Caco-2 (cell line): ENCODE data around the gene DMAC2L. TPM values are rescaled to one million over a fixed set of nuclear protein-coding genes. Genes with fewer than 3 reads are reported as not detected.
A peak's percentile ranks its signal among the peaks of the same experiment; 100 is the strongest.

Experiments used
- BruUV-seq: library from RNA; stranded (reverse); fragments of 400-500 nt; replicated peaks from 2 replicates; lab custom pipeline; 2021; lab: Mats Ljungman, UMichigan
- CTCF ChIA-PET: fragments of 300-600 bp; sonication (Branson Sonifier 250); formaldehyde crosslinking; loops from one replicate; lab custom pipeline; 2022; ENCODE audit warnings: antibody characterized with exemption; lab: Charles Lee
- POLR2A ChIA-PET: fragments of 300-600 bp; sonication (Branson Sonifier 250); formaldehyde crosslinking; loops from one replicate; lab custom pipeline; 2022; ENCODE audit warnings: antibody characterized with exemption; lab: Charles Lee
- DNase-seq, 2 experiments: peaks; one replicate each; pipeline versions ENCODE4 v3.0.0 to v3.0.0-alpha.2; 2020 to 2022
- H3K27me3 ChIP-seq: replicated peaks from 2 replicates; pipeline ENCODE4 v1.6.0; 2011; ENCODE audit warnings: low read length; ENCODE audit not compliant: control insufficient read depth, insufficient read depth
- H3K36me3 ChIP-seq: 2 replicates; pipeline ENCODE4 v1.5.1; 2011; ENCODE audit warnings: low read length; ENCODE audit not compliant: control insufficient read depth, insufficient read depth
- H3K4me1 ChIP-seq: fragments of 250-450 bp; sonication (Bioruptor Pico); 2 replicates; pipeline ENCODE4 v1.5.1; 2020; ENCODE audit warnings: mild to moderate bottlenecking
- H3K4me3 ChIP-seq: 2 replicates; pipeline ENCODE4 v1.5.1; 2011; ENCODE audit warnings: low read depth, mild to moderate bottlenecking, control low read depth, low read length
- H3K9me3 ChIP-seq: fragments of 250-450 bp; sonication (Bioruptor Pico); 2 replicates; pipeline ENCODE4 v1.5.1; 2020; ENCODE audit warnings: mild to moderate bottlenecking, moderate library complexity
- H3K27ac Mint-ChIP-seq: one replicate; pipeline ENCODE4 v1.8.0; 2022; ENCODE audit warnings: mixed read lengths; ENCODE audit not compliant: unreplicated experiment
- H3K27me3 Mint-ChIP-seq: one replicate; pipeline ENCODE4 v1.8.0; 2022; ENCODE audit warnings: mixed read lengths; ENCODE audit not compliant: insufficient read depth, unreplicated experiment
- H3K36me3 Mint-ChIP-seq: one replicate; pipeline ENCODE4 v1.8.0; 2022; ENCODE audit warnings: mild to moderate bottlenecking, mixed read lengths; ENCODE audit not compliant: insufficient read depth, unreplicated experiment
- H3K4me1 Mint-ChIP-seq: one replicate; pipeline ENCODE4 v1.8.0; 2022; ENCODE audit warnings: low read depth, mixed read lengths; ENCODE audit not compliant: unreplicated experiment
- H3K4me3 Mint-ChIP-seq: one replicate; pipeline ENCODE4 v1.8.0; 2022; ENCODE audit warnings: mild to moderate bottlenecking, moderate library complexity, mixed read lengths; ENCODE audit not compliant: unreplicated experiment
- H3K9me3 Mint-ChIP-seq: one replicate; pipeline ENCODE4 v1.8.0; 2022; ENCODE audit warnings: mixed read lengths; ENCODE audit not compliant: unreplicated experiment
- intact Hi-C: fragments of 100-400 bp; cut with micrococcal nuclease; formaldehyde crosslinking; loops from one replicate; pipeline ENCODE4 v1.10.0; 2022; ENCODE audit not compliant: unreplicated experiment
- total RNA-seq: library from RNA; stranded (reverse); gene quantifications from 2 replicates; pipeline ENCODE4 v1.2.3, GENCODE V29; 2022
- TF ChIP-seq, protein P1 (sequence below), 2 experiments: fragments of 200-600 bp in 1 of 2; IDR thresholded peaks; 1 replicate in 1 of 2; 2 replicates in 1 of 2; pipeline versions ENCODE4 v1.5.1 to v1.8.0; 2011 to 2022; ENCODE audit warnings: antibody characterized with exemption in 1 of 2, control low read depth in 1 of 2, inconsistent platforms in 1 of 2, low read depth in 1 of 2, low read length in 1 of 2, mild to moderate bottlenecking in 1 of 2, moderate library complexity in 1 of 2; ENCODE audit not compliant: insufficient read depth in 1 of 2, severe bottlenecking in 1 of 2, unreplicated experiment in 1 of 2

The DMAC2L gene
- total RNA-seq, 1 experiment from 2014 or later = 27.6 TPM

DNA sequence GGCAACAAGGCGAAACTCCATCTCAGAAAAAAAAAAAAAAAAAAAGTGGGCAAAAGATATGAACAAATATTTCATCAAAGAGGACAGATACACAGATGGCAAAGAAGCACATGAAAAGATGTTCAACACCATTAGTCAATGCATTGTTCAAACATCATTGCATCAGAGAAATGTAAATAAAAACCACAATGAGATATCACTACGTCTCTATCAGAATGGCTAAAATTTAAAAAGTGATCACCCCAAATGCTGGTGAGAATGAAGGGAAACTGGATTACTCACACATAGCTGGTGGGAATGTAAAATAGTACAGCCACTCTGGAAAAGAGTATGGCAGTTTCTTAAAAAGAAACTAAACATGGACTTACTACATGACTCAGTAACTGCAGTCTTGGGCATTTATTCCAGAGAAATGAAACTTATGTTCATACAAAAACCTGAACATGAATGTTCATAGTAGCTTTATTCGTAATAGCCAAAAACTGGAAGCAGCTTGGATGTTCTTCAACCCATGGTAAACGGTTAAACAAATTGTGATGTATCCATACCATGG is 3.7 kb upstream of the DMAC2L start:
- H3K4me1 Mint-ChIP-seq = peaks cover 7% of the 10 kb centered on the region
- H3K4me3 ChIP-seq = no peak overlapping the region

DNA sequence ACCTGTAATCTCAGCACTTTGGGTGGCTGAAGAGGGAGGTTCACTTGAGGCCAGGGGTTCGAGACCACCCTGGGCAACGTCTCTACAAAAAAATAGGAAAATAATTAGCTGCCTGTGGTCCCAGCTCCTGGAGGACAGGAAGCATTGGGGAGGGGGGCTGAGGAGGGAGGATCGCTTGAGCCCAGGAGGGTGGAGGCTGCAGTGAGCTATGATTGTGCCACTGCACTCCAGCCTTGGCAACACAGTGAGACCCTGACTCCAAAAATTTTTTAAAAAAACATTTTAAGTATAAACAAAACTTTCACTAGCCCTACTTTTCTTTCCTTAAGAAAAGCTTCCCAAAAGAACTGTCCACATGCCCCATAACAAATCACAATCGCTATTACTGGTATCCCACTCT is 1.7 kb upstream of the DMAC2L start:
- TF ChIP-seq, protein P1, sequence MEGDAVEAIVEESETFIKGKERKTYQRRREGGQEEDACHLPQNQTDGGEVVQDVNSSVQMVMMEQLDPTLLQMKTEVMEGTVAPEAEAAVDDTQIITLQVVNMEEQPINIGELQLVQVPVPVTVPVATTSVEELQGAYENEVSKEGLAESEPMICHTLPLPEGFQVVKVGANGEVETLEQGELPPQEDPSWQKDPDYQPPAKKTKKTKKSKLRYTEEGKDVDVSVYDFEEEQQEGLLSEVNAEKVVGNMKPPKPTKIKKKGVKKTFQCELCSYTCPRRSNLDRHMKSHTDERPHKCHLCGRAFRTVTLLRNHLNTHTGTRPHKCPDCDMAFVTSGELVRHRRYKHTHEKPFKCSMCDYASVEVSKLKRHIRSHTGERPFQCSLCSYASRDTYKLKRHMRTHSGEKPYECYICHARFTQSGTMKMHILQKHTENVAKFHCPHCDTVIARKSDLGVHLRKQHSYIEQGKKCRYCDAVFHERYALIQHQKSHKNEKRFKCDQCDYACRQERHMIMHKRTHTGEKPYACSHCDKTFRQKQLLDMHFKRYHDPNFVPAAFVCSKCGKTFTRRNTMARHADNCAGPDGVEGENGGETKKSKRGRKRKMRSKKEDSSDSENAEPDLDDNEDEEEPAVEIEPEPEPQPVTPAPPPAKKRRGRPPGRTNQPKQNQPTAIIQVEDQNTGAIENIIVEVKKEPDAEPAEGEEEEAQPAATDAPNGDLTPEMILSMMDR (IDR thresholded peaks at IDR 0.05; ENCODE audit: insufficient read depth in 1 of 2, low read depth in 1 of 2, low read length in 1 of 2, severe bottlenecking in 1 of 2, unreplicated experiment in 1 of 2) = no peak
- peaks cover 30% of the 10 kb centered on the region for H3K36me3 Mint-ChIP-seq

More for the DNA sequence above, 3.7 kb upstream of the DMAC2L start:
- Mint-ChIP-seq H3K27ac (no peak overlapping the region), H3K9me3 (no peaks in the 10 kb centered on the region), H3K27me3 (no peaks in the 10 kb centered on the region), H3K4me3 (no peak overlapping the region), H3K36me3 (peaks cover 24% of the 10 kb centered on the region)
- ChIA-PET CTCF (interaction anchor here (0.7 kb wide), 1 partner anchor 12 kb away, joined by 6 read pairs; no protein-coding TSS in a partner anchor), POLR2A (no interaction called here)
- intact Hi-C loops = no loop called here
- BruUV-seq = no TSS peak
- TF ChIP-seq, protein P1 (IDR thresholded peaks at IDR 0.05; ENCODE audit: insufficient read depth in 1 of 2, low read depth in 1 of 2, low read length in 1 of 2, severe bottlenecking in 1 of 2, unreplicated experiment in 1 of 2) = no peak
- DNase-seq = no peak
- H3K4me1 ChIP-seq = peaks cover 10% of the 10 kb centered on the region; the same call in 1 of the 2 replicates
- H3K36me3 ChIP-seq = no peaks in the 10 kb centered on the region
- H3K9me3 ChIP-seq = no peaks in the 10 kb centered on the region
- no peaks in the 10 kb centered on the region for H3K27me3 ChIP-seq

DNA sequence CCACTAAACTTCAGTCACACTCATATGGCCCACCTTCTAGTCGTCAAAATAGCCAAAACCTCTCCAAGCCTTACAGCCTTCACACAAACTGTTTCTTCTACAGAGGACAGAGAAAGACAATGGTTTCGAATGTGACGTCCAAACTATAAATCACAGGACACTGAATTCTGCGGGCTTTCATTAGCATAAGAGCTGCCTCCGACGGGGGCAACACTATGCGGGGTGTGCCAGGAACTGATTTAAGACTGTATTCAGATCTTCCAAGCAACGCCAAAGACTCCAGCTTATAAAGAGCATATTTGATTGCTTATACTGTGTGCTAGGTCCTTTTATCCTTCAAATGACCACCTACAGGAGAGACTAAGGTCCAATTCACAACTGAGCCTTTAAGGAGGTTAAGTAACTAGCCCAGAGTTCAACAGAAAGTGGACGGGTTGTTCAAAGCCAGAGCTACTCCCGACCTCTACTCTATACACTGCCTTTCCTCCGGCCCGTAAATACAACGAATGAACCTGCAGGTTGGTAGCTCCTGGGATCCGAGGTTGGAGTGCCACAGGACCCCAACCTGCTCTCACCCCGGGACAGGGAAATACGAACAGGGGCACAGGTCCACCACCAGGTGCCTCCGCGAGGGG is 670 bp upstream of the DMAC2L start:
- H3K36me3 Mint-ChIP-seq = peaks cover 33% of the 10 kb centered on the region
- peak overlapping the region; percentile 92 for H3K27ac Mint-ChIP-seq
- BruUV-seq = TSS peak; percentile 80
- Histone ChIP-seq H3K36me3 (no peaks in the 10 kb centered on the region), H3K9me3 (no peaks in the 10 kb centered on the region), H3K4me1 (0 out of 2 replicates have a peak, but pooled peaks cover 5% of the 10 kb centered on the region), H3K27me3 (no peaks in the 10 kb centered on the region), H3K4me3 (peak overlapping the region; percentile 78)
- intact Hi-C loops = loop anchor here (5.0 kb wide), 3 partner anchors 71 to 449 kb away; partner anchors contain the start of gene SOS2
- ChIA-PET CTCF (interaction anchor here (2.9 kb wide), 1 partner anchor 10 kb away, joined by 17 read pairs; no protein-coding TSS in a partner anchor), POLR2A (interaction anchor here (0.7 to 1.0 kb wide), 2 partner anchors 8 to 472 kb away, joined by 5 to 7 read pairs; no protein-coding TSS in a partner anchor)
- peaks cover 7% of the 10 kb centered on the region for H3K4me1 Mint-ChIP-seq
- H3K9me3 Mint-ChIP-seq = no peaks in the 10 kb centered on the region
- peak overlapping the region; percentile 87 for H3K4me3 Mint-ChIP-seq
- no peaks in the 10 kb centered on the region for H3K27me3 Mint-ChIP-seq
- DNase-seq = no peak
- TF ChIP-seq, protein P1 (IDR thresholded peaks at IDR 0.05; ENCODE audit: insufficient read depth in 1 of 2, low read depth in 1 of 2, low read length in 1 of 2, severe bottlenecking in 1 of 2, unreplicated experiment in 1 of 2) = peak; percentile 70 to 85

More for the DNA sequence above, 1.7 kb upstream of the DMAC2L start:
- Histone ChIP-seq H3K4me3 (peak overlapping the region; percentile 78), H3K4me1 (0 out of 2 replicates have a peak, but pooled peaks cover 5% of the 10 kb centered on the region), H3K27me3 (no peaks in the 10 kb centered on the region), H3K9me3 (no peaks in the 10 kb centered on the region), H3K36me3 (no peaks in the 10 kb centered on the region)
- BruUV-seq = no TSS peak
- peak overlapping the region; percentile 92 for H3K27ac Mint-ChIP-seq
- peak overlapping the region; percentile 87 for H3K4me3 Mint-ChIP-seq
- H3K9me3 Mint-ChIP-seq = no peaks in the 10 kb centered on the region
- H3K27me3 Mint-ChIP-seq = no peaks in the 10 kb centered on the region
- ChIA-PET CTCF (interaction anchor here (0.6 to 2.9 kb wide), 2 partner anchors 11 to 187 kb away, joined by 4 to 17 read pairs; no protein-coding TSS in a partner anchor), POLR2A (no interaction called here)
- intact Hi-C loops = loop anchor here (5.0 kb wide), 3 partner anchors 72 to 448 kb away; partner anchors contain the start of gene SOS2
- H3K4me1 Mint-ChIP-seq = peaks cover 7% of the 10 kb centered on the region
- DNase-seq = no peak
